ENCODE data around the gene RHOT1.
"Not testable (repeated sequence)": the region's sequence is repeated elsewhere in the genome, so short reads cannot be mapped to it uniquely, and the experiment has no call there.

The RHOT1 gene

DNA sequence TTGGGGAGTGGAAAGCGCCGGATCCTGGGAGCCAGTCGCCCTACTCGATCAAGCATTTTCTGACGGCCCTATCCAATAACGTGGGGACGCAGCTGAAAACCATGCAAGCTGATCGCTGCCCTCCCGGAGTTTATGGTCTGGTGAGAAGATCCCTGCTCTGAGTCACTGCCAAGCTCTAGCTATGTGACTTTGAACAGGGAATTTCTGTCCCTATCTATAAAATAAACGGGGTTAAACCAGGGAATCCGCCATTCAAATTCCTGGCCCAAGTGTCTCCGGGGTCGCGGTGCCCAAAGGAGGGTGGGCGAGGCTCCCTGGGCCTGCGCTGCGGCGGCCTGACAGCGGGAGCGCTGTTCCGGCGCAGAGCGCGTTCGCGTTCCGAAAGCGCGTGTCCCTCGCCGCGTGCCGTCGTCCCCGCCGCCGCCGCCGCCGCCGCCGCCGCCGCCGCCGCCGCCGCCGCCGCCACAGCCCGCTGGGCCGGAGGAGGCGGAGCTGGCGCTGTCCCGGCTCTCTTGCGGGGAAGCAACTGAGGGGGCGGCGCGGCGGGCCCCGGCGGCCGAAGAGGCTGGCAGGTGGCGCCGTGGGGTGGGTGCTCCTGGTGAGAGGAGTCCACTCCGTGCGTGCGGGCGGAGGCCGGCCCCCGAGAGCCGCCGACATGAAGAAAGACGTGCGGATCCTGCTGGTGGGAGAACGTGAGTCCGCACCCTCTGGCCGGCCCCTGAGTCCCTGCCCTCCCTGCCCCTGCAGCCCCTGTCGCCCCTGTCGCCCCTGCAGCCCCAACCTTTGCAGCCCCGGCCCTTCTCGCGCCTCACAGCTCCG is at the start of gene RHOT1:
Gene RHOT1 (plus strand): TSS at position 465 of the 819 bp plus-strand sequence. CDS start 191 bp downstream, at position 656.
- DNase-seq, result peak in 46 of 51 donors; percentile 27 to 87 (median 66)

DNA sequence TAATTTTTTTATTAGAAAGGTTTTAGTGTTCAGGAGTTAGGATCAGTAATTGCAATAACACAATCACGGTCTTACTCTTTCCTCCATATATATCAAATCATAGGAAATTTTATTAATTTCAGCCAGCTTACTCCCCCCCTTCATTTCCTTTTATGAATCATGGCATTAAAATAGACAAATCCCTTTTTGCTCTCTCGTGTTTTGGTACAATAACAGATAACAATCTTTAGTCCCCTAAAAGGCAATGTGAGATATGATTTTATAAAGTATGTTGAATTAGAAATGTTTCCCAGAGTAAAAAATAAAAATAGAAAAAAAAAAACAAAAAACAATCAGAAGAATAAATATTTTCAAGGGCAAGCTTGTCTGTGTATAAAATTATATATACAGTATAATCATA is 42.6 kb upstream of the RHOT1 start:
- no peak for DNase-seq

DNA sequence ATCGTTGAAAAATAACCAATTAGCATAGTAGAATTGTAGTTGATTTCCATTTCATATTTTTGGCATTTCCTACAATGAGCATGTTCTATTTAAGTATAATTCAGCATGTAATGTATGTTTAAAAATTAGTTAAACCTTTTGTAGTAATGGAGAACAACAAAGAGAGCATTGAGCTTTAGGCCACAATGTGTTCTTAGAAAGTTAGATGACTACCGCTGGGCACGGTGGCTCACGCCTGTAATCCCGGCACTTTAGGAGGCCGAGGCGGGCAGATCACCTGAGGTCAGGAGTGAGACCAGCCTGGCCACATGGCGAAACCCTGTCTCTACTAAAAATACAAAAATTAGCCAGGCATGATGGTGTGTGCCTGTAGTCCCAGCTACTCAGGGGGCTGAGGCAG is 42.0 kb upstream of the RHOT1 start:
- DNase-seq, result not testable (repeated sequence)

DNA sequence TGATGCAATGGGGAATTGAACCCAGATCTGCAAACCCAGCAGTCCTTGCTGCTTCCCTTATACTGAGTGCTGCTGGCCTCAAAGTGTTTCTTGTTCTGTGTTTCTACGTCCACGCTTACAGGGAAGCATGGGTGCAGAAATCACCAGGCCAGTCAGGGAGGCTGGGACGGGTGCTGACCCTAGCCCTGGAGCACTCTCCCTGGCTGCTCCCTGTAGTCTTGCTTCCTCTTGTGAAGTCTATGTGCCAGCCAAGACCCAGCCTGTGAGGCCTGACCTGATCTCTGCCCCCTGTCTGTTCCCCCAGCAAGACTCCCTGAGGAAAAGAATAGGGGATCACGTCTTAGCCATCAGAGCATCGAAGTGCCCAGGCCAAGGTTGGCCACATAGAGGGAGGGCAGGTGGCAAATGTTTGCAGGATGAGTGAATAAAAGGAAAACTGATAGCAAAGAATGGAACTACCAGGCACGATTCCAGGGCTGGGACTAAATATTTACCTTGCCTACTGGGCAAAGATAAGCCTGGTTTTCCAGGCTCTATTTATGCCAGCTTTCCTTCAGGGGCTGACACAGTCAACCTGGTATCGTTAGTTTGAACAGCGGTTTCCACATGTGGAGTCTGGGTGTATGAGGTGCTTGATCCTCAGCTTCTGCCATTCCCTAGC is 41.2 kb upstream of the RHOT1 start:
- no peak for DNase-seq

DNA sequence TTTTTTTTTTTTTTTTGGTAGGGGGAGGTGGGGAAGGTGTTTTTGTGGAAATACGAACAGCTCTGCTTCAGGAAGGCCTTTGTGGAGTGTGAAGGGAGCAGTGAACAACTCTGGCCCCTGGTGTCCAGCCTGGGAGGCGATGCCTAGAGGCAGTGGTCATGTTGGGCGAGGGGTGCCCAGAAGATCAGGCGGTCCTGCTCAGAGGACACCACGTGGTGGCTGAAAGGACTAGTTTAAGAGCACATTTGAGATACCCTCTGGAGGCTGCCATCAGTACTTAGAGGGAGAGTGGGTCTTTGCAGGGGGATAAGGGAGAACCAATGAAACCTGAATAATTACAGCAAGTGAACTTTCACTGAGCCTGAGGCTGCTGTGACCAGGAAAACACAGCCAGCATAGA is 40.1 kb upstream of the RHOT1 start:
- no peak for DNase-seq

DNA sequence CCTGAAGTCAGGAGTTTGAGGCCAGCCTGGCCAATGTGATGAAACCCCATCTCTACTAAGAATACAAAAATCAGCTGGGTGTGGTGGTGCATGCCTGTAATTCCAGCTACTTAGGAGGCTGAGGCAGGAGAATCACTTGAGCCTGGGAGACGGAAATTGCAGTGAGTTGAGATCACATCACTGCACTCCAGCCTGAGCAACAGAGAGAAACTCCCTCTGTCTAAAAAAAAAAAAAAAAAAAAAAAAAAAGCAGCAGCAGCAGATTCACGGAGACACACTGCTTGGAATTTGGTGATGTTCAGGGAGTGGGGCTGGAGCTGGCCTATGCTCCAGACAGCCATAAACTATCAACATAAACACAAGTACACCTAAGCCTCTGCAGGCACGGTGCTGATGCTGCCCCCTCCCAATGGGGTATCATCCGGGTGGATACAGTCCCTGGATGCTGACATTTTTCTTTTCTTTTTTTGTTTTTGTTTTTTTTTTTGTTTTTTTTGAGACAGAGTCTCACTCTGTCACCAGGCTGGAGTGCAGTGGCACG is 39.6 kb upstream of the RHOT1 start:
- no peak for DNase-seq

DNA sequence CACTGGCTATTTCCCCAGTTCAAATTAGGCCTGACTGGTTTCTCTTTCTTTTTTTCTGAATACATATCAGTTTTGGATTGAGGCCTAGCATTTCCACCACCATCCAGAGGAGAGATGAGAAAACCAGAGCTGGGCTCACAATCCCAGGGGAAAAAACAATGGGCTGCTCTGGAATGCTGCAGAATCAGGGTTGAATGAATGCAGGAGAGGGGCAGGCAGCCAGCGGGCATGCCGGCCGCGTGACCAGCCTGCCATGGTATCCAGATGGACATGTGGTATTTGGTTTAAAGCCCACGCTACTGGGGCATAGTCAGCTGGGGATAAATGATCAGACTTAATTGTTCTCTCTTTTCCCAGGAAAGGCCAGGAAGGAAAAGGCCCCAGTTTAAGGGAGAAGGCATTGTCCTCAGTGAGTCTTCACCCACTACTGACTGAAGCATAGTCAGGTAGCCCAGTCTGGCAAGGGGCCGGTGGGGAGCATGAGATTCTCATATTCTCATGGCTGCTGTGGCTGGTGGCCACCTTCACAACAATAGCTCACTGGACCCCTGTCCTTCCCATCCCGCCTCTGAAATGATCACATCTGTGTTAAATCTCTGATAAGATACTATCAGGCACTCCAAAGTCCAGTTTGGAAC is 38.7 kb upstream of the RHOT1 start:
- peak in 5 of 51 donors; percentile 9 to 27 (median 20) for DNase-seq

DNA sequence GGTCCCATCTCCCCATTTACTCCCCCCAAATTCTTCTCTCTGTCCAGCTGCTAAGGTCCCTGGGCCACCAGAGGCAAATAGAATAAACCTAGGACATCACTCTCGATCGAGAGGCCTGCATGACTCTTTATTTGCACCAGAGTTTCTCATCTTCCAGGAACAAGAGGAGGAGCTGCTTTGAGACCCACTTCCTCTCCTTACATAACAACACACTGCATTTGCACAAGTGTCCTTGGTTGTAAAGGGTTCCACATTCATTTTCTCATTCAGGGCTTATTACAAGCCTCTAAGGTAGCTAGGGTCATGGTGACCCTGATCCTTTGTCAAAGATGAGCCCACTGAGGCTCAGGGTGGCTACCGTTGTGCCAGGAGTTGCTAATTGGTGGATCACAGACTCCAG is 38.1 kb upstream of the RHOT1 start:
- DNase-seq, result no peak

DNA sequence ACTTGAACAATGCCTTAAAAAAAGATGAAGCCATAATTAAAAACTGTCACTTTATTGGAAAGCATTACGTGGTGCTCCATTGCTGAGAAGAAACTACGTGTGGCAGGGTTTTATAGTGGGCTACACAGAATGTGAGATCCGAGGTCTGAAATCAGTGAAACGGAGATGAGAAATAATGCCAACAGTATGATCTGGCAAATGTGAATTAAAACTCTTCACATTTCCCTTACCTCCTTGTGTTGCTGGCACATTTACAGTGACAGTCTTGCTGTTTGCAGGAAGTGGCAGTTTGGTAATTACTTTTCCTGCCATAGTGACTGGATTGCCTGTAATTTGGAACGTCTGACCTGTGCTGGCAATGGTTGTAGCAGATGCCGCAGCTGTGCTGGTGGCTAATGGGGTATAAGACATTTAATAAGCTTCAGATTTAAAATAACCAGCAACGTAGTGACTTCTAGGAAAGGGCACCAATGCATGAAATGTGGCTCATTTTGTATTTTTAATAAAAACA is 35.8 kb upstream of the RHOT1 start:
- not testable (repeated sequence) for DNase-seq

DNA sequence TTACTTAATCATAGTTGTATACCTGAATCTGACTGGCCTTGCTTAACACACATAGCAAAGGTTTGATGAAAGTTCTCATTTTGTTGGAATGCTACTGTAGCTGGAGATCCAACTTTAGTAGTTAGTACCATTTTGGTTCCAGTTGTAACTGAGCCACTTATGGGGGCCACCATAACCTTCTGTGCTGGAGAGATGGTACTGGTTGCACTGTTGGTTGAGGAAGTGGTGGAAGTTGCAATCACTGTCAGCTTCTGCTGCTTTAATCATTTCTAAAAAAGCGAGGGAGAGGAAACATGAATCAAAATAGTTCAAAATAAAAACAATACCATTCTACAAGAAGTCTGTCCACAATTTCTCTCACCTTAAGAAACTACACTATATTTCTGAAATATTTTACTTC is 35.1 kb upstream of the RHOT1 start:
- not testable (repeated sequence) for DNase-seq

DNA sequence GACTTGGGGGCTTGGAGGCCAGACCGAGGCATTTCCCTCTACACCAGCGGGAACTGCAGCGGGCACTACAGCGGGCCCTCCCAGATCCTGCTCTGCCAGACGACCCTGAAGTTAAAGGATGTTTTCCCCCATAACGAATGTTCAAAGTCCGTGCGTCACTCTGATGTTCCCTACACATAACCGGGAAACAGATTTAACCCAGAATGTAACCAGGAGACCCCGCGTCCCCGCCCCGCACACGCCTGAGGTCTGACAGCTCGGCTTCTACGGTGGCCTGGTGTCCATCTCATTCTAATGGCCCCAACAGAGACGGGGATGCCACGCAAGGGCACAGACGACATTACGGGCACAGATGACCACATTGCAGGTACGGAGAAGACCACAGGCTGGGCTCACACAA is 31.7 kb upstream of the RHOT1 start:
- no peak for DNase-seq

DNA sequence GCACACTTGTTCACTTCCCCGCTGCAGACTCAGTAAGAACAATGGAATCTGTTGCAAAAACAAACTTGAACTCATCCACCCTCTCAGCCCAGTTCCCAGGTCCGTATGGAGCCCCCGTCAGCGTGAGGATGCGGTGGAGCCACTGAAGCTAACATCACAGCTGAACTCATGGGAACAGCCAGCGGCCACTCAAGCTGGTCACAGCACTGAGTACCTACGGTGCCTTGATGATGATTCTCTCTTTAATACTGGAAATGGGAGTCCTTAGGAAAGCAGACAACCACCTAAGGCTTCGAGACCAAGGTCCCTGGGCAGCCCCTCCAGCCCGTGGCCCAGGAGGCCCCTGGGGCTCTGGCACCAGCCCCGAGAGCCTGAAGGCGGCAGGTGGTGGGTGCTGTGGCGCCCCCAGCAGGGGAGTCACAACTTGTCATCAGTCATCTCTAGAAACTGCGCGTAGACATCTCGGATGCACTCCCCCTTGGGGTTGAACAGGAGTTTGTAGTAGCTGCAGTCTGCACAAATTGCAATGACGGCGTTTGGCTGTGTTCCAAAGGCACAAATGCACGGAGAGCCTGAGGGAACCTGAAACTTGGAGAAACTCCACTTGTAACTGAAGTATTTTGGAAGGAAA is 31.0 kb upstream of the RHOT1 start:
- peak in 25 of 51 donors; percentile 4 to 61 (median 25) for DNase-seq

DNA sequence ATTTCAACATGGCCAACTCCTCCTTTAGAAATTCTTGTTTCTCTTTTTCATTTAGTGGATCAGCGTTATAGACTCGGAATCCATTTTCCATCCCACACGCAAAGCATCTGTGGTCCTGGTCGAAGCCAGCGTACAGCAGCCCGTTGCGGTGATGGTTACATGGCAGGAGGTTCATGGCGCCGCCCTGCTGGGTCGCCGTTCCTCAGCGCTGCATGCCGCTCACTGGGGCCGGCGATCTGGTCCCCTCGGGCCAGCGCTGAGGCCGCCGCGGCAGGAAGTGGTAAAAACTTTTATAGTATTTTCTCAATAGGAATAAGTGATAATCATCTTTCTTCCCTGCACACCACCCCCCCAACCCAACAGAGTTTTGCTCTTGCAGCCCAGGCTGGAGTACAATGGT is 29.9 kb upstream of the RHOT1 start:
- DNase-seq, result no peak

DNA sequence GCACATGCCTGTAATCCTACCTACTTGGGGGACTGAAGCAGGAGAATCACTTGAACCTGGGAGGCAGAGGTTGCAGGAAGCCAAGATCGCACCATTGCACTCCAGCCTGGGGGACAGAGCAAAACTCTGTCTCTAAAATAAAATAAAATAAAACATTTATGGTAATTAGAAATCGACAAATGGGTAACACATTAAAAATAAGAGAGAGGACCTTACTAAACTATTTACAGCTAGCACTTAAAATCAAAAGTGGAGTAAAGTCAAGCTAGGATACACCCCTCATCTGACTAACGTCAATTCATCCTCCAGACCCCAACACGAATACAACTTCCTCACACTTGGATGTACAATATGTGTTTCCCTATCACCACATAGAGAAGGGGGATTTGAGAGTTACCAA is 27.8 kb upstream of the RHOT1 start:
- no peak for DNase-seq

DNA sequence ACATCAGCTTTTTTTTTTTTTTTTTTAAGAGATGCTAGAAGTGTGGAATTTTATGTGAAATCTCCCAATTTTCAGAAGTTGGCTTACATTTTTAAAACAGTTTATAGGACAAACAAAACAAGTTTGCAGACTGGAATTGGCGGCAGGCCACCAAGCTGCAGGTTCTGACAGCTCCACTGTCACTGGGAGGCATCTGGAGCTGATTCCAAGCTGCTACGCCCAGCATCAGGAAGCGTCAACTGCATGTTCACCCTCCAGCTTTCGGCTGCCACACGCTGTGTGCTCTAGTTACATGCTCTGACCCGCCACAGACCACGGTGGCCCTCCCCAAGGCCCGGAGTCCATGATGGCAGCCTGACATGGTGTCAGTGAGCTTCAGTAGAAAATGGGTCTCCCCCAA is 26.8 kb upstream of the RHOT1 start:
- not testable (repeated sequence) for DNase-seq

DNA sequence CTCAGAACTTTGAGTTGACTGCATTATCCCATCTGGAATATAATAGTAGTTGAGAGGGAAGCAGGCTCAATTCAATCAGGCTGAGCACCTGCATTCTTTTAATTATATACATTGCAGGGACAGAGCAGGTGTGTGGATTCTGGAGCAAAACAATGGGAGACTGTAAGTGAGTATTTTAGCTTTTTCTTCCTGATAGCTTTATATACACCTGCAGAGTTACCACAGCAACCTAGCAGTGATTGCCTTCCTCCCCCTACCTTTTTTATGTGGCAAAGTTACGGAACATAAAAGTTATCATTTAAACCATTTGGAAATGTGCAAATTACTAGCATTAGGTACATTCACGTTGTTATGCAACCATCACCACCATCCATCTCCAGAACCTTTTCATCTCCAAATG is 25.4 kb upstream of the RHOT1 start:
- no peak for DNase-seq

DNA sequence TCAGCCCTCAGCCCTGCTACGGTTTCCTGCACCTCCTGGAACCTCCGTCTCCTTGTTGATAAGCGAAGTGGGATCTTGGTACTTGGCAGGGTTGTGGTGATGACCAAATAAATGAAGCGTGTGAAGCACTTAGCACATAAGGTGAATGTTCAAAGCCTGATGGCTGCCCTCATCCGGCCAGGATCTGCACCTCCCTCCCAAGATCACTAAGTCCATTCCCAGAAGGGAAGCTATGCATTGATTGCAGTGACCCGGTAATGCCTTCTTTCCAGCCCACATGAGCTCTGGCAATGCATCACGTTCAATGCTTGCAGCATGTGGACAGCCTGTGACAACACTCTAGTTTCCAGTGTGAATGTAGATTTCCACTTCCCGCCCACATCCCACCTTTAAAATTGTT is 24.9 kb upstream of the RHOT1 start:
- no peak for DNase-seq

DNA sequence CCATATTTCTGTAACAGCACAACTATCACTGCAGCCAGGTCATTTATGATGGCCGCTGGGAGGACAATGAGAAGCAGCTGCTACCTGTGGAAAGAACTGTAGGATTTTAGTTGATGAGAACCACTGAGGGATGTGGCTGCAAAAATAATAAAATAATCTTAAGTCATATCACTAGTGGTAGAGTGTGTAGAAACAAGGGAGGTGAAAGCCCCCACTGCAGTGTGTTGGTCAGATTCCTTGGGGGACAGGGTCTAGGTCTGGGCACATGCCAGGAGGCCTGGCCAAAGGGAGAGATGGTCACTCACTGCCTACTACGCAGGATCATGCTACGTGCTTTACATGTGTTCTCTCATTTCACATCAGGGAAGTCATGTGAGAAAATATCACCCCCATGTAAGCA is 24.2 kb upstream of the RHOT1 start:
- not testable (repeated sequence) for DNase-seq

DNA sequence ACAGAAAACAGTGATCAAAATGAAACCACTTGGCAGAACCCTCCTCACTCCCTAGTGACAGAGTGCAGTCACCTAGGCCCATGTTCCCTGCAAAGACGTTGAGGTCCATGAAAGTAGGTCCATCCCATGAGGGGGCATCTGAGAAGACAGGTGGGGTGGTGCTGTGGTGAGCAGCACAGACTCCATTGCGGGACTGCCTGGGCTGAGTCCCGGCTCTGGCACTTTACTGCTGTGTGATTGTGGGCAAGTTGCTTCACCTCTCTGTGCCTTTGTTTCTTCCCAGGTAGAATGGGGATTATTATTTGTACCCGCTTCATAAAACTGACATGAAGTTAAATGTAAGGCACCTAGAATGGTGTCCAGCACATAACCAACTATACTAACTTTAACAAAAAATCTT is 23.5 kb upstream of the RHOT1 start:
- DNase-seq, result no peak

DNA sequence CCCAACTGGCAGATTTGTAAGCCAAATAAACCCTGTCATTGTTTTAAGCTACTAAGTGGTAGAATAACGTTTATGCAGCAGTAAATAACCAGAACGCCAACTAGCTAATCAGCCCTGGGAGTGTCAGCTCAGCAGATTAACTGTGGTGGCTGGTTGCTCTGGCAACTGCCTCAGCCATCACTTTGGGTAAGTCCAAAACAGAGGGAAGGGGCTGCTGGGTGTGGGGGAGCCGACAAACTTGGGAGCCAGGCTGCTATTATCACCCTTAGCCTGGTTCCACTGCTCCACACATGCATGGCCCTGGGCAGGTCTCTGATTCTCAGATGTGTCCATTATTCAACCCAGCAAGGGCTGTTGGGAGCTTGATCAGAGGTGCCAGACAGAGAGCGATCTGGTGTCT is 22.2 kb upstream of the RHOT1 start:
- no peak for DNase-seq

DNA sequence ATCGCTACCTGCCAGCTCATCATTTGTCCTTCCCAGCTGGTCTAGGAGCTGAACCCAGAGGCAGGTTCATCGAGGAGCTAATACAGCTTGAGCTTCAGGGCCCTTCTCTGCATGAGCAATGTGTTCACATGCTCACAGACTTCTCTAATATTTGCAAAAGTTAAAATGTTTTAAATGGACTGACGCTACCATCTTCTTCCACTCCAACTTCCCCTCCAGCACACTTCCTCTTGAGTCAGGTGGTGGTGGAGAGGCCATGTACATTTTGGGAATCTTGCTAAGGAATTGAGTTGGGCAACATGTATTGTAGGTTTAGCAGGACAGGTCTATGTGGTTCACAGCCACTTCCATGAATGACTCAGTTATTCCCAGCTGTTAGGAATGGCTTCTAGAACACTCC is 21.6 kb upstream of the RHOT1 start:
- no peak for DNase-seq

DNA sequence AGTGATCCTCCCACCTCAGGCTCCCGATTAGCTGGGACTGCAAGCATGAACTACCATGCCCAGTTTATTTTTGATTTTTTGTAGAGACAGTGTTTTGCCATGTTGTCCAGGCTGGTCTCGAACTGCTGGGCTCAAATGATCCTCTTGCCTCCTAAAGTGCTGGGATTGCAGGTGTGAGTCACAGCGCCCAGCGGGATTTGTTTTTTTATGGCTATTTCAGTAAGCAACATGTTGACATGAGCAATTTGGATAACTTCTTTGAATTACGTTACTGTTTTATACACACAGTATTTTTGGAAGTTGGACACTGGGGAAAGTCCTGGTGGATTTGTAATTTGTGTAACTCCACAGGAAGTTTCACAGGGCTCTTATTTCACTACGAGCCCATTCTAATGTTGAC is 18.5 kb upstream of the RHOT1 start:
- no peak for DNase-seq
